ENCODE data around the gene NUP93. TPM values are rescaled to one million over a fixed set of nuclear protein-coding genes. Genes with fewer than 3 reads are reported as not detected.

NUP93 gene
- polyA plus RNA-seq, 1 of the 3 experiments (the other 2 are of a cell fraction), result 43.1 TPM

DNA sequence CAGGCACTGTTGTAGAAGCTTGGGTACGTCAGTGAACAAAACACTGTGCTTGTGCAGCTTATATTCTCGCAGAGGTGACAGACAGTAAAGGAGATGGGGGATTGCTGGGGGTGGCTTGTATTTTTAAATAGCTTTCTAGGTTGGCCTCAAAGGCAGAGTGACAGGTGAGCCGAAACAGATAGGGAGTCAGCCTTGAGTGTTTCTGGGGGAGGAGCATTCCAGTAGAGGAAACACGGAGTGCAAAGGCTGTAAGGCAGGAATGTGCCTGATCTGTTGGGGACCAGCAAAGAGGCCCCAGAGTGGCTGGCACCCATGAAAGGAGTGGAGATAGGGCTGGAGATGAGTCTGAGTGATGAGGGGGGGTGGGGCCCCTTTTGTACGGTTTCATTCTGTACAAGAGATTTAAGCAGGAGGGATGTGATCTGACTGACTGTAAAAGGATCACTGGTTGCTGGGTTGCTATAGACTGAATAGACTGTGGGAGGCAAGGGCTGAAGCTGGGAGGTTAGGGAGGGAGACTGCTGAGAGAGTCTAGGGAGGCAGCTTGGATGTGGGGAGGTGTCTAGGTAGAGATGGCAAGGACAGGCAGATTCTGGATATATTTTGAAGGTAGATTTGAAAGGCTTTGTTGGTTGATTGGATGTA lies 15.2 kb downstream of the NUP93 start:
- Histone ChIP-seq H4K20me1 (ENCODE audit: insufficient read depth) (no peaks in the 10 kb centered on the region), H3K27ac (ENCODE audit: low read depth in 2 of 2, low read length in 1 of 2) (no peak overlapping the region), H3K4me3 (ENCODE audit: low read depth in 2 of 2, low read length in 1 of 2) (no peak overlapping the region), H3F3A (replicated peaks; ENCODE audit: insufficient read depth) (peaks cover 21% of the 10 kb centered on the region), H2AFZ (ENCODE audit: low read depth) (no peak overlapping the region), H3K4me1 (ENCODE audit: control insufficient read depth in 1 of 2, insufficient read depth in 2 of 2, low read depth in 1 of 2, low read length in 1 of 2) (peaks cover 7 to 30% of the 10 kb centered on the region in 2 experiments), H3K79me2 (ENCODE audit: insufficient read depth) (peaks cover 76% of the 10 kb centered on the region), H3K27me3 (ENCODE audit: insufficient read depth) (no peaks in the 10 kb centered on the region), H3K4me2 (no peak overlapping the region), H3K9ac (no peak overlapping the region), H3K36me3 (replicated peaks in 1 of 2; ENCODE audit: control insufficient read depth in 1 of 2, insufficient read depth in 2 of 2, low read length in 1 of 2) (peaks cover 3 to 12% of the 10 kb centered on the region in 2 experiments), H3K9me2 (no peaks in the 10 kb centered on the region), H3K9me3 (no peaks in the 10 kb centered on the region)
- ChIA-PET POLR2A (no interaction called here), CTCF (interaction anchor here (1.6 kb wide), 1 partner anchor 44 kb away, joined by 3 read pairs; no protein-coding TSS in a partner anchor)
- no peak for TF ChIP-seq JUND (IDR thresholded peaks at IDR 0.05)
- TF ChIP-seq GABPA (IDR thresholded peaks at IDR 0.05; ENCODE audit: low read depth), result no peak
- TF ChIP-seq RAD21 (IDR thresholded peaks at IDR 0.05; ENCODE audit: low read length), result no peak
- TF ChIP-seq, protein P1, sequence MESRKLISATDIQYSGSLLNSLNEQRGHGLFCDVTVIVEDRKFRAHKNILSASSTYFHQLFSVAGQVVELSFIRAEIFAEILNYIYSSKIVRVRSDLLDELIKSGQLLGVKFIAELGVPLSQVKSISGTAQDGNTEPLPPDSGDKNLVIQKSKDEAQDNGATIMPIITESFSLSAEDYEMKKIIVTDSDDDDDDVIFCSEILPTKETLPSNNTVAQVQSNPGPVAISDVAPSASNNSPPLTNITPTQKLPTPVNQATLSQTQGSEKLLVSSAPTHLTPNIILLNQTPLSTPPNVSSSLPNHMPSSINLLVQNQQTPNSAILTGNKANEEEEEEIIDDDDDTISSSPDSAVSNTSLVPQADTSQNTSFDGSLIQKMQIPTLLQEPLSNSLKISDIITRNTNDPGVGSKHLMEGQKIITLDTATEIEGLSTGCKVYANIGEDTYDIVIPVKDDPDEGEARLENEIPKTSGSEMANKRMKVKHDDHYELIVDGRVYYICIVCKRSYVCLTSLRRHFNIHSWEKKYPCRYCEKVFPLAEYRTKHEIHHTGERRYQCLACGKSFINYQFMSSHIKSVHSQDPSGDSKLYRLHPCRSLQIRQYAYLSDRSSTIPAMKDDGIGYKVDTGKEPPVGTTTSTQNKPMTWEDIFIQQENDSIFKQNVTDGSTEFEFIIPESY (IDR thresholded peaks at IDR 0.05; ENCODE audit: borderline replicate concordance, low read depth), result no peak
- no peak for TF ChIP-seq USF2 (IDR thresholded peaks at IDR 0.05; ENCODE audit: borderline replicate concordance, low read depth, low read length)
- no peak for TF ChIP-seq TAF1 (IDR thresholded peaks at IDR 0.05; ENCODE audit: borderline replicate concordance, low read depth, low read length)
- no peak for TF ChIP-seq ELF1 (IDR thresholded peaks at IDR 0.05)
- TF ChIP-seq YY1 (IDR thresholded peaks at IDR 0.05; ENCODE audit: low read depth), result no peak
- TF ChIP-seq EP300 (IDR thresholded peaks at IDR 0.05; ENCODE audit: borderline replicate concordance in 1 of 2, low read depth in 1 of 2, low read length in 1 of 2), result no peak
- 93% methylated on average over 5 of the region's 5 CpGs for WGBS (ENCODE audit: low lambda C conversion rate)
- DNase-seq, result no peak

GRCh38 chr16:56747486-56748045 lies 17.6 kb downstream of the NUP93 start:
- WGBS (ENCODE audit: low lambda C conversion rate), result 89% methylated on average over 1 of the region's 1 CpG
- no peak overlapping the region for H3K4me3 ChIP-seq (ENCODE audit: low read depth in 2 of 2, low read length in 1 of 2)
- no peak overlapping the region for H2AFZ ChIP-seq (ENCODE audit: low read depth)
- no peak overlapping the region for H3K27ac ChIP-seq (ENCODE audit: low read depth in 2 of 2, low read length in 1 of 2)
- no peak for TF ChIP-seq NFIC (IDR thresholded peaks at IDR 0.05; ENCODE audit: borderline replicate concordance)
- no peak for TF ChIP-seq MEF2A (IDR thresholded peaks at IDR 0.05; ENCODE audit: borderline replicate concordance, low read depth)
- no peak for TF ChIP-seq EZH2phosphoT487 (IDR thresholded peaks at IDR 0.05; ENCODE audit: borderline replicate concordance, low read depth)
- TF ChIP-seq GABPA (IDR thresholded peaks at IDR 0.05; ENCODE audit: low read depth), result no peak
- TF ChIP-seq, protein P2, sequence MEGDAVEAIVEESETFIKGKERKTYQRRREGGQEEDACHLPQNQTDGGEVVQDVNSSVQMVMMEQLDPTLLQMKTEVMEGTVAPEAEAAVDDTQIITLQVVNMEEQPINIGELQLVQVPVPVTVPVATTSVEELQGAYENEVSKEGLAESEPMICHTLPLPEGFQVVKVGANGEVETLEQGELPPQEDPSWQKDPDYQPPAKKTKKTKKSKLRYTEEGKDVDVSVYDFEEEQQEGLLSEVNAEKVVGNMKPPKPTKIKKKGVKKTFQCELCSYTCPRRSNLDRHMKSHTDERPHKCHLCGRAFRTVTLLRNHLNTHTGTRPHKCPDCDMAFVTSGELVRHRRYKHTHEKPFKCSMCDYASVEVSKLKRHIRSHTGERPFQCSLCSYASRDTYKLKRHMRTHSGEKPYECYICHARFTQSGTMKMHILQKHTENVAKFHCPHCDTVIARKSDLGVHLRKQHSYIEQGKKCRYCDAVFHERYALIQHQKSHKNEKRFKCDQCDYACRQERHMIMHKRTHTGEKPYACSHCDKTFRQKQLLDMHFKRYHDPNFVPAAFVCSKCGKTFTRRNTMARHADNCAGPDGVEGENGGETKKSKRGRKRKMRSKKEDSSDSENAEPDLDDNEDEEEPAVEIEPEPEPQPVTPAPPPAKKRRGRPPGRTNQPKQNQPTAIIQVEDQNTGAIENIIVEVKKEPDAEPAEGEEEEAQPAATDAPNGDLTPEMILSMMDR (IDR thresholded peaks at IDR 0.05), result no peak
- ChIA-PET POLR2A (no interaction called here), CTCF (interaction anchor here (1.9 kb wide), 1 partner anchor 46 kb away, joined by 6 read pairs; no protein-coding TSS in a partner anchor)
- H3K4me1 ChIP-seq (ENCODE audit: control insufficient read depth in 1 of 2, insufficient read depth in 2 of 2, low read depth in 1 of 2, low read length in 1 of 2), result peaks cover 7 to 20% of the 10 kb centered on the region in 2 experiments; a peak in 2 of 4 replicates
- no peak overlapping the region for H3K9ac ChIP-seq
- peaks cover 6% of the 10 kb centered on the region for H3F3A ChIP-seq (replicated peaks; ENCODE audit: insufficient read depth)
- no peaks in the 10 kb centered on the region for H3K9me2 ChIP-seq
- H3K4me2 ChIP-seq, result no peak overlapping the region
- H3K27me3 ChIP-seq (ENCODE audit: insufficient read depth), result no peaks in the 10 kb centered on the region
- no peaks in the 10 kb centered on the region for H3K9me3 ChIP-seq
- no peaks in the 10 kb centered on the region for H4K20me1 ChIP-seq (ENCODE audit: insufficient read depth)
- H3K79me2 ChIP-seq (ENCODE audit: insufficient read depth), result peaks cover 87% of the 10 kb centered on the region
- H3K36me3 ChIP-seq (replicated peaks in 1 of 2; ENCODE audit: control insufficient read depth in 1 of 2, insufficient read depth in 2 of 2, low read length in 1 of 2), result peaks cover 11 to 14% of the 10 kb centered on the region in 2 experiments
- no peak for DNase-seq
